Hindlimb muscle (tissue), 1 donor: ENCODE data around the gene PDGFC. TPM values are rescaled to one million over a fixed set of nuclear protein-coding genes. Genes with fewer than 3 reads are reported as not detected.
"Not testable (repeated sequence)": the region's sequence is repeated elsewhere in the genome, so short reads cannot be mapped to it uniquely, and the experiment has no call there.

Experiments
- DNase-seq: peaks from one replicate; pipeline ENCODE4 v3.0.0-alpha.2; 2013
- polyA plus RNA-seq: library from polyadenylated mRNA; unstranded; fragments of 120-200 nt; gene quantifications from one replicate; pipeline ENCODE4 v1.2.1, GENCODE V29; 2013; ENCODE audit not compliant: insufficient read length

PDGFC gene
- polyA plus RNA-seq, 1 donor, result 27.1 TPM

- no peak for DNase-seq
Measured at GRCh38 chr4:156898373-156899117, 73.1 kb downstream of the PDGFC start.

- DNase-seq, result no peak
Measured at GRCh38 chr4:156896527-156896926, 75.1 kb downstream of the PDGFC start.

GRCh38 chr4:156894234-156894633 is 77.4 kb downstream of the PDGFC start:
- no peak for DNase-seq

GRCh38 chr4:156892805-156893204 is 78.8 kb downstream of the PDGFC start:
- DNase-seq, result no peak

DNA sequence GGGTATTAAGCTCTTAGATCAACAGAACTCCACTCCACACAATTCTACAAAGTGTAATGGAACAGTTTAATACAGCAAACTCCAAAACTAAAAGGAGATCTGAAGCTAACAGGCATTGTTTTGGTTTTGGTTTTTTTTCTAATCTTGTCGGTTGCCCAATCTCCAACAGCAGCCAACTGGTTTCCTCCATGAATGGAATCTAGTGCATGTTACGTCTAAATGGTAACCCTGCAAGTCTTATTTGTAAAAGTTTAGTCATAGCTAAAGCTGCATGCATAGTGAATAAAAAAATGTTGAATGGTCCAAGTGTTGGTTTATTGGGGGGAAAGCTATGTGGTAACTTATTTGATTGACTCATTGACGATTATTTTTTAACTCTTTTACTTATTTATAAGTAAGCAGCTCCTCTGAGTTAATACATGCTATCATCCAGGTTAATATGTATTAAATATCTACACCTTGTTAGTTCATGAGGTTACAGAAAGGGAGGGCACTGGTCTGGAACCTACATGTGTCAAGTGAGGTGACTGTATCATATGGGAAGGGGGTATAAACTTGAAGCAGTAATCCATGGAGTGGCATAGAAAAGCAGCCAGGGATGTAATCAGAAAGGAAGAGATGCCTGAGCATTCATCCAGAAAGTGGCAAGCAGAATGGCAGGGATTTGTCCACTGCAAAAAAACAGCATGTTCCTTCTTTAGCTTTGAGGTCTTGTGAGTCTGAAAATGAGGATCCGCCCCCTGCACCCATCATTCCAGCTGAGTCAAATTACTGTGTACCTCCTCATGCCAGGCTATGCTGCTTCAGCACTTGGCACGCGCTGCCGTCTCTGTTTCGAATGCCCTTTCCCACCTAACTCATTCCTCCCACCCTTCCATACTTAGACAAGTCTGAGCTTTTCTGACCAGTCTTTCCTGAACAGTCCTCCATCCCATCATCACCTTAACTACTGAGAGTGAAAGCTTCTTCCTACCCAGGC is 81.7 kb downstream of the PDGFC start:
- no peak for DNase-seq

DNA sequence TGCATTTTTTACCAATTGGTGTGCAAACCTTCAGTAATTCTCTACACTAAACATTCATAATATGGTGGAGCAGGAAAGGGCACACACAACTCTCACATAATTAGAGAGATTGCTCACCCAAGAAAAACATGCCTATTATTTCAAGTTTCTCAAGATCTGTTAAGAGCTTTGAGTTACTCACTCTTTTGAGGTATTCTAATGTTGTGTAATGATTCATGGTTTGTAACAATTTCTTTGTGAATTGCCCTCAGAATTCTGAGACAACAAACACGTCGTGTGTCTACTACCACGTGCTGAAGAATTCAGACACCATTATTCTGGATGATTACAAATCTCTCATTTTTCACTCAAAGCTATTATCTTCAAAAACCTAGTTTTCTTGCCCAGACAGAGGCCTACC is 82.8 kb downstream of the PDGFC start:
- DNase-seq, result no peak

- DNase-seq, result no peak
Measured at GRCh38 chr4:156886481-156886880, 85.1 kb downstream of the PDGFC start.

DNA sequence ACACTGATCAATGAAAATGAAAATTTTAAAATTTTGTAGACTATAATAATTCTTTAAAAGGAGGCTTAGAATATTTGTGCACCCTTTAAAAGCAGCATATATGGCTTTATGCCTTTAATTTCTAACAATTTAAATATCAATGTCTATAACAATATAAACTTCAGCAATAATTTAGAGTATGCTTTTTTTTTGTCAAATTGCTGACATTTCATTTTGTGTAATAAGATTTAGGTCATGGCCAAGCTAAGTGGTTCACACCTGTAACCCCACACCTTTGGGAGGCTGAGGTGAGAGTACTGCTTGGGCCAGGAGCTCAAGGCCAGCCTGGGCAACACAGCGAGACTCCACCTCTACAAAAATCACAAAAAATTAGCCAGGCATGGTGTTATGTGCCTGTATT is 86.2 kb downstream of the PDGFC start:
- DNase-seq, result no peak

GRCh38 chr4:156884183-156884582 is 87.4 kb downstream of the PDGFC start:
- DNase-seq, result no peak

DNA sequence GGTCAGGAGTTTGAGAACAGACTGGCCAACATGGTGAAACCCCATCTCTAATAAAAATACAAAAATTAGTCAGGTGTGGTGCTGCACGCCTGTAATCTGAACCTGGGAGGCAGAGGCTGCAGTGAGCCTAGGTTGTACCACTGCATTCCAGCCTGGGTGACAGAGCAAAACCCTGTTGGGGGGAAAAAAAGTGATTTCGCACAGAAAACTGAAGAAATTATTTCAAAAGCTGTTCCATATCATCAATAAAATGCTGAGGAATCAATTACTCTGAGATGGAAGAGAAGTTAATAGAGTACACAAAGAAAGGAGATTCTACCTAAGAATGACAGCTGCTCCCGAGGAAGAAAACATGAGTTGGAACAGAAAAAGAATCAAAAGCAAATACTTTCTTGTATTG is 95.9 kb downstream of the PDGFC start:
- no peak for DNase-seq

GRCh38 chr4:156875055-156875454 is 96.5 kb downstream of the PDGFC start:
- no peak for DNase-seq

DNA sequence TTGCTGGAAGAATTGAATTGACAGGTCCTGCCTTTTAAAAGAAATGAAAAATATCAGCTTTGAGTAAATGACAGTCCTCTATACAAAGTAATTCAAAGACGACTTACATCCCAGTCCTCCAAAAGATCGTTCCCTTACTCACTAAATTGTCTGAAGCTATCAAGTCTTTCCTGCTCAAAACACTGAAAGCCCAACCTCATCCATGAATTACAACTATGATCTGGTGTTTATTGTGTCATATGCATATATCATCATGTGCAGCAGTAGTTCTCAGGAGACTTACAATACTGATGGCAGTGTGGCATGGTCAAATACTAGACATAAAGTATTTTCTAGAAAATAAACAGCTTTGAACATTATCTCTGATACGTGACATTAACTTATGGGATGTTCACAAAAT is 97.8 kb downstream of the PDGFC start:
- no peak for DNase-seq

DNA sequence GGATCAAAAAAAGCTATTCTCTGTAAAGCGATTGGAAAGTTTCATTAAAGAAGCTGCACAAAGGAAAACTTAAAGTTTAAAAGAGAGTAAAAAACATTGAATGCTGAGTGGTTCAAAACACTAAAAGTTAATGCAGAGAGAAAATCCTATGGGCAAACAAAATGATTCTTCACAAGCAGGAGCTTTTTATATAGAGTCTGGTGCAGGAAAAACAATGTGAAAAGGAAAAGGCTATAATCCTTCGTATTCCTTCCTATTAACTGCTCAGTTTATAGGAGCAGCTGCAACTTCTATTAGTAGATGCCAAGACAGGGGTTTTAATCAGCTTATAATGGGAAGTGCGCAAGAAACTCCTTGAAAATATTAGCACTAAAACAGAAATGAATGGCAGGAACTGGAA is 100.7 kb downstream of the PDGFC start:
- DNase-seq, result no peak

GRCh38 chr4:156870131-156870530 is 101.5 kb downstream of the PDGFC start:
- no peak for DNase-seq

DNA sequence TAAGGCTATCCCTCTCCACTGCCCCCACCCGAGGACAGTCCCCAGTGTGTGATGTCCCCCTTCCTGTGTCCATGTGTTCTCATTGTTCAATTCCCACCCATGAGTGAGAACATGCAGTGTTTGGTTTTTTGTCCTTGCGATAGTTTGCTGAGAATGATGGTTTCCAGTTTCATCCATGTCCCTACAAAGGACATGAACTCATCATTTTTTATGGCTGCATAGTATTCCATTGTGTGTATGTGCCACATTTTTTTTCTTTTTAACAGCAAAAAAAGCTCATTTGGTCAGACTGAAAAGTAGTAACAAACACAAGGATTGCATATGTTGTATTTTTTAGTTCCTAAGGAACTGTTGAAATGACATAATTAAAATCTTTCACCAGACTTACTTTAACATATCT is 105.5 kb downstream of the PDGFC start:
- DNase-seq, result not testable (repeated sequence)

- DNase-seq, result no peak
Measured at GRCh38 chr4:156865451-156865850, 106.1 kb downstream of the PDGFC start.

GRCh38 chr4:156858071-156858470 is 113.5 kb downstream of the PDGFC start:
- DNase-seq, result no peak

DNA sequence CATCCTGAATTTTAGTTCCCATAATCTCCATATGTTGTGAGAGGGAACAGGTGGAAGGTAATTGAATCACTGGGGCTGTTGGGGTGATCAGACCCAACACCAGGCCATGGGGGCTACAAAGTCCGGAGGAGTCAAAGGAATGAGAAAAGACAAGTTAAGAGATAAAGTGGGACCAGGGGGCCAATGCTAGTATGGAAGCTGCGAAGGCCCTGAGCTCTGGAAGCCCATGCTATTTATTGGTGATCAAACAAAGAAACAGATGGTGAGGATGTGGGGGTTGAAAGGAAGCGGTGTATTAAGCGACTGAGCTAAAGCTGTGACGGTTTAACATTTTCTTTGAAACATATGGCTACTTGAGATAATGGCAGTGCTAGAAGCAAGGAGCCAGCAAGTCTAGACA is 132.8 kb downstream of the PDGFC start:
- no peak for DNase-seq

- DNase-seq, result no peak
Measured at GRCh38 chr4:156837625-156838345, 133.8 kb downstream of the PDGFC start.

DNA sequence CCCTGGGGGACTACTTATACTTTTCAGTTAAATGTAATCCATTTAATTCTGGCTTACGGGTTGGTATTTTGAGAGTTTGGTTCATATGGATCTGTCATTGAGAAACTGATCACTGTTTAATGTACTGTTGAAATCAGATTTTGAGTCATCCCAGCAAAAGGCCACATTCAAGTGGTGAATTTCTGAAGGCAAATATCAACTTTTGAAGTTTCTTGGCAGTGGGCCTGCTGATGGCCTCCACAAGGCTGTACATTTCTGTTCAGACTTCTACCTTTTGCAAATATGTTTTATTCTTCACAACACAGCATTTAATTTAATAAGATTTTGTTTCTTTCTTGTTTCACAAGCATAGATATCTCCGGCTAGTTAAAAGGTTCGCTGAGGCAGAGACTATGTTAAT is 138.7 kb downstream of the PDGFC start:
- no peak for DNase-seq

- DNase-seq, result no peak
Measured at GRCh38 chr4:156830351-156830750, 141.2 kb downstream of the PDGFC start.

GRCh38 chr4:156829201-156829873 is 142.3 kb downstream of the PDGFC start:
- peak; percentile 67 for DNase-seq
